ENCODE data around the gene SYNM. TPM values are rescaled to one million over a fixed set of nuclear protein-coding genes. Genes with fewer than 3 reads are reported as not detected.
"Not testable (repeated sequence)": the region's sequence is repeated elsewhere in the genome, so short reads cannot be mapped to it uniquely, and the experiment has no call there.

SYNM gene
- total and polyA plus RNA-seq, 7 experiments from 2014 or later, result 0.17 to 6.0 (median 1.6) TPM

DNA sequence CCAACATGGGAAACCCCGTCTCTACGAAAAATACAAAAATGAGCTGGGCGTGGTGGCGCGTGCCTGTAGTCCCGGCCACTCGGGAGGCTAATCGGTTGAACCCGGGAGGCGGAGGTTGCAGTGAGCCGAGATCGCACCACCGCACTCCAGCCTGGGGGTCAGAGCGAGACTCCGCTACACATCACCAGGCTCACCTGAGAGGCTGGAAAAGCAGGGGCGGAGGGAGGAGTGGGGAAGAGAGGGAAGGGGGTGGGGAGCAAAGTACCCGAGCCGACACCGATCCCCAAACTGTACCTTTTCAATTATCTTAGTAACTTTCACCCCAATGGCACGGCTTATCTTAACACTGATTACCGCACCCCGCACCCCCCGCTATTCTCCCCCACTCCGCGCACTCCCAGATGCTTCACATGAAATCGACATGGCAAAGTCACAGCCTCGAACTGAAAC is 46.4 kb upstream of the SYNM start:
- ATAC-seq, result no peak
- POLR2A ChIA-PET, result no interaction called here

GRCh38 chr15:99059010-99059981 is 45.6 kb upstream of the SYNM start:
- no peak overlapping the region for H3K27ac ChIP-seq (ENCODE audit: low read depth, low read length)
- peaks cover 0 to 18% of the 10 kb centered on the region in 2 donors for H3K27me3 ChIP-seq (ENCODE audit: control insufficient read depth in 2 of 2, insufficient read depth in 2 of 2, low read length in 2 of 2)
- ChIA-PET POLR2A (no interaction called here), CTCF (interaction anchor here (0.6 to 0.7 kb wide), 3 partner anchors 528 to 686 kb away, joined by 3 to 8 read pairs (median 3); no protein-coding TSS in a partner anchor)
- no peak overlapping the region for H3K27ac Mint-ChIP-seq
- H3K4me1 ChIP-seq (ENCODE audit: control insufficient read depth in 2 of 2, insufficient read depth in 2 of 2, low read length in 2 of 2), result peaks cover 0 to 3% of the 10 kb centered on the region in 2 donors
- DNase-seq (peak in 8 of 9 donors; percentile 14 to 75 (median 50)), ATAC-seq (peak; percentile 85)
- peaks cover 0 to 14% (median 8%) of the 10 kb centered on the region in 7 donors for H3K4me1 Mint-ChIP-seq
- H3K27me3 Mint-ChIP-seq, result peaks cover 29 to 59% (median 37%) of the 10 kb centered on the region in 5 donors
- H3K4me3 ChIP-seq (ENCODE audit: low read length), result peak overlapping the region; percentile 50
- no peaks in the 10 kb centered on the region for H3K9me3 ChIP-seq (ENCODE audit: control insufficient read depth in 2 of 3, low read length in 3 of 3)
- H3K36me3 Mint-ChIP-seq, result peaks cover 0 to 3% (median 0%) of the 10 kb centered on the region in 5 donors
- intact Hi-C loops (cut with micrococcal nuclease), result loop anchor here (1.0 to 10.0 kb wide), 8 partner anchors 42 to 617 kb away; no protein-coding TSS in a partner anchor
- H3K9me3 Mint-ChIP-seq, result peaks cover 0 to 2% (median 0%) of the 10 kb centered on the region in 11 donors
- no peaks in the 10 kb centered on the region for H3K36me3 ChIP-seq (ENCODE audit: control insufficient read depth in 2 of 3, insufficient read depth in 3 of 3, low read length in 3 of 3)
- H3K4me3 Mint-ChIP-seq, result peak overlapping the region; percentile 66 to 83 (median 70)

More for the DNA sequence above, 46.4 kb upstream of the SYNM start:
- peak overlapping the region; percentile 65 to 83 (median 75) for H3K4me3 Mint-ChIP-seq
- peaks cover 0 to 2% (median 0%) of the 10 kb centered on the region in 11 donors for H3K9me3 Mint-ChIP-seq
- intact Hi-C loops (cut with micrococcal nuclease), result loop anchor here (2.0 to 10.0 kb wide), 5 partner anchors 41 to 541 kb away; no protein-coding TSS in a partner anchor
- Histone ChIP-seq H3K4me1 (ENCODE audit: control insufficient read depth in 2 of 2, insufficient read depth in 2 of 2, low read length in 2 of 2) (peaks cover 0 to 3% of the 10 kb centered on the region in 2 donors), H3K27ac (ENCODE audit: low read depth, low read length) (no peak overlapping the region), H3K4me3 (ENCODE audit: low read length) (no peak overlapping the region), H3K27me3 (ENCODE audit: control insufficient read depth in 2 of 2, insufficient read depth in 2 of 2, low read length in 2 of 2) (peaks cover 0 to 18% of the 10 kb centered on the region in 2 donors), H3K9me3 (ENCODE audit: control insufficient read depth in 2 of 3, low read length in 3 of 3) (no peaks in the 10 kb centered on the region), H3K36me3 (ENCODE audit: control insufficient read depth in 2 of 3, insufficient read depth in 3 of 3, low read length in 3 of 3) (no peaks in the 10 kb centered on the region)
- H3K36me3 Mint-ChIP-seq, result peaks cover 0 to 3% (median 0%) of the 10 kb centered on the region in 5 donors
- CTCF ChIA-PET, result interaction anchor here (0.6 to 1.3 kb wide), 5 partner anchors 9 to 685 kb away, joined by 3 to 8 read pairs (median 4); no protein-coding TSS in a partner anchor
- no peak for DNase-seq
- H3K4me1 Mint-ChIP-seq, result peaks cover 0 to 14% (median 8%) of the 10 kb centered on the region in 7 donors
- peak overlapping the region in 1 of 9 donors; percentile 30 for H3K27ac Mint-ChIP-seq
- peaks cover 31 to 55% (median 39%) of the 10 kb centered on the region in 5 donors for H3K27me3 Mint-ChIP-seq

- H3K9me3 Mint-ChIP-seq; H3K36me3 Mint-ChIP-seq; H3K9me3 ChIP-seq (ENCODE audit: control insufficient read depth in 2 of 3, low read length in 3 of 3); H3K27ac ChIP-seq (ENCODE audit: low read depth, low read length); H3K4me1 ChIP-seq (ENCODE audit: control insufficient read depth in 2 of 2, insufficient read depth in 2 of 2, low read length in 2 of 2); H3K27ac Mint-ChIP-seq; intact Hi-C loops (cut with micrococcal nuclease); CTCF ChIA-PET; POLR2A ChIA-PET; H3K4me3 ChIP-seq (ENCODE audit: low read length); ATAC-seq; DNase-seq; H3K36me3 ChIP-seq (ENCODE audit: control insufficient read depth in 2 of 3, insufficient read depth in 3 of 3, low read length in 3 of 3): not testable (repeated sequence)
- peaks cover 29 to 67% (median 37%) of the 10 kb centered on the region in 5 donors for H3K27me3 Mint-ChIP-seq
- H3K27me3 ChIP-seq (ENCODE audit: control insufficient read depth in 2 of 2, insufficient read depth in 2 of 2, low read length in 2 of 2), result peaks cover 0 to 18% of the 10 kb centered on the region in 2 donors
- H3K4me3 Mint-ChIP-seq, result peak overlapping the region in 6 of 10 donors; percentile 5 to 83 (median 56)
- peaks cover 0 to 14% (median 8%) of the 10 kb centered on the region in 7 donors for H3K4me1 Mint-ChIP-seq
These were observed 44.7 kb upstream of the SYNM start for GRCh38 chr15:99060186-99060585.

- ATAC-seq, result no peak
- Histone ChIP-seq H3K4me1 (ENCODE audit: control insufficient read depth in 2 of 2, insufficient read depth in 2 of 2, low read length in 2 of 2) (peaks cover 0 to 3% of the 10 kb centered on the region in 2 donors), H3K36me3 (ENCODE audit: control insufficient read depth in 2 of 3, insufficient read depth in 3 of 3, low read length in 3 of 3) (no peaks in the 10 kb centered on the region), H3K4me3 (ENCODE audit: low read length) (no peak overlapping the region), H3K27ac (ENCODE audit: low read depth, low read length) (no peak overlapping the region), H3K9me3 (ENCODE audit: control insufficient read depth in 2 of 3, low read length in 3 of 3) (no peaks in the 10 kb centered on the region), H3K27me3 (ENCODE audit: control insufficient read depth in 2 of 2, insufficient read depth in 2 of 2, low read length in 2 of 2) (peaks cover 0 to 18% of the 10 kb centered on the region in 2 donors)
- no peak for DNase-seq
- peaks cover 23 to 55% (median 37%) of the 10 kb centered on the region in 5 donors for H3K27me3 Mint-ChIP-seq
- peaks cover 0 to 2% (median 0%) of the 10 kb centered on the region in 11 donors for H3K9me3 Mint-ChIP-seq
- H3K27ac Mint-ChIP-seq, result no peak overlapping the region
- POLR2A ChIA-PET, result no interaction called here
- no peaks in the 10 kb centered on the region for H3K36me3 Mint-ChIP-seq
- H3K4me1 Mint-ChIP-seq, result peaks cover 0 to 14% (median 8%) of the 10 kb centered on the region in 7 donors
- no peak overlapping the region for H3K4me3 Mint-ChIP-seq
- intact Hi-C loops (cut with micrococcal nuclease), result no loop called here
- CTCF ChIA-PET, result interaction anchor here (1.8 kb wide), 1 partner anchor 14 kb away, joined by 4 read pairs; no protein-coding TSS in a partner anchor
These were observed 42.7 kb upstream of the SYNM start for GRCh38 chr15:99062226-99062625.

DNA sequence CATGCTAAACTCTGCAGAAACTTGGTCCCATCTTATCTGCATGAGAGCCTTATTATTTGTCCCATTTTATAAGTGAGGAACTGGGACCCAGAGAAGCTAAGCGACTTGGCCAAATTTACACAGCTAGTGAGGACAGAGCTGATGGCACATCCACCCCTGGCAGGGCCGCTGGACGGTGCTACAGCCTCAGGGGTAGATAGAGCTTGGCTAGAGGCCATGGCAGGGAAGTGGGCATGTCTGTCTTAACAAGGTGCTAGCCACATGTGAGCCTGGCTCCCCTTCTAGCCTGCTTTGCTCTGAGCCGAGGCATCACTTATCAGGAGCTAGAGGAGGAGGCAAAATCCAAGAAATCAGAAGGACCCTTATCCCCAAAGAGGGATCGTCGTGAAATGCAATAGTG is 36.7 kb upstream of the SYNM start:
- no peaks in the 10 kb centered on the region for H3K27me3 ChIP-seq (ENCODE audit: control insufficient read depth in 2 of 2, insufficient read depth in 2 of 2, low read length in 2 of 2)
- no peak overlapping the region for H3K27ac ChIP-seq (ENCODE audit: low read depth, low read length)
- no peaks in the 10 kb centered on the region for H3K36me3 Mint-ChIP-seq
- no peaks in the 10 kb centered on the region for H3K9me3 Mint-ChIP-seq
- H3K9me3 ChIP-seq (ENCODE audit: control insufficient read depth in 2 of 3, low read length in 3 of 3), result no peaks in the 10 kb centered on the region
- peaks cover 0 to 13% (median 0%) of the 10 kb centered on the region in 5 donors for H3K27me3 Mint-ChIP-seq
- no peaks in the 10 kb centered on the region for H3K36me3 ChIP-seq (ENCODE audit: control insufficient read depth in 2 of 3, insufficient read depth in 3 of 3, low read length in 3 of 3)
- H3K4me1 Mint-ChIP-seq, result no peaks in the 10 kb centered on the region
- no peaks in the 10 kb centered on the region for H3K4me1 ChIP-seq (ENCODE audit: control insufficient read depth in 2 of 2, insufficient read depth in 2 of 2, low read length in 2 of 2)
- no peak overlapping the region for H3K27ac Mint-ChIP-seq
- H3K4me3 Mint-ChIP-seq, result no peak overlapping the region
- ChIA-PET POLR2A (no interaction called here), CTCF (no interaction called here)
- intact Hi-C loops (cut with micrococcal nuclease), result no loop called here
- ATAC-seq (no peak), DNase-seq (no peak)
- no peak overlapping the region for H3K4me3 ChIP-seq (ENCODE audit: low read length)

- Mint-ChIP-seq H3K27me3 (peaks cover 0 to 8% (median 0%) of the 10 kb centered on the region in 5 donors), H3K36me3 (no peaks in the 10 kb centered on the region), H3K4me1 (no peaks in the 10 kb centered on the region), H3K27ac (peak overlapping the region in 1 of 9 donors; percentile 29), H3K4me3 (no peak overlapping the region), H3K9me3 (no peaks in the 10 kb centered on the region)
- no peaks in the 10 kb centered on the region for H3K36me3 ChIP-seq (ENCODE audit: control insufficient read depth in 2 of 3, insufficient read depth in 3 of 3, low read length in 3 of 3)
- no peaks in the 10 kb centered on the region for H3K4me1 ChIP-seq (ENCODE audit: control insufficient read depth in 2 of 2, insufficient read depth in 2 of 2, low read length in 2 of 2)
- ChIA-PET CTCF (no interaction called here), POLR2A (no interaction called here)
- intact Hi-C loops (cut with micrococcal nuclease), result no loop called here
- H3K9me3 ChIP-seq (ENCODE audit: control insufficient read depth in 2 of 3, low read length in 3 of 3), result no peaks in the 10 kb centered on the region
- no peaks in the 10 kb centered on the region for H3K27me3 ChIP-seq (ENCODE audit: control insufficient read depth in 2 of 2, insufficient read depth in 2 of 2, low read length in 2 of 2)
- peak in 1 of 9 donors; percentile 3 for DNase-seq
- no peak overlapping the region for H3K27ac ChIP-seq (ENCODE audit: low read depth, low read length)
- H3K4me3 ChIP-seq (ENCODE audit: low read length), result no peak overlapping the region
- no peak for ATAC-seq
These were observed 34.7 kb upstream of the SYNM start for GRCh38 chr15:99070208-99070607.

Data from naive thymus-derived CD4-positive, alpha-beta T cell (primary cell).